H1 (cell line): Measurements from ENCODE around the gene ZNF814. TPM values are rescaled to one million over a fixed set of nuclear protein-coding genes. Genes with fewer than 3 reads are reported as not detected.

Source experiments
- BRCA1 ChIP-seq: IDR thresholded peaks from 2 replicates; pipeline ENCODE4 v1.6.1; 2012; ENCODE audit warnings: low read depth, low read length, improper control_type of control experiment
- HDAC2 ChIP-seq, 2 experiments: fragments of 300-600 bp in 1 of 2; sonication (generic) in 1 of 2; IDR thresholded peaks; 2 replicates each; pipeline ENCODE4 v1.6.1; 2011 to 2012; ENCODE audit warnings: low read depth in 2 of 2, low read length in 2 of 2, mild to moderate bottlenecking in 2 of 2, moderate library complexity in 2 of 2, borderline replicate concordance in 1 of 2, inconsistent platforms in 1 of 2
- KDM5A ChIP-seq: fragments of 200-600 bp; IDR thresholded peaks from 2 replicates; pipeline ENCODE4 v1.7.1; 2012; ENCODE audit warnings: mild to moderate bottlenecking, low read length, inconsistent platforms, mixed read lengths
- POLR2AphosphoS5 ChIP-seq: IDR thresholded peaks from 2 replicates; pipeline ENCODE4 v1.6.1; 2011; ENCODE audit warnings: low read depth, low read length
- RAD21 ChIP-seq, 2 experiments: IDR thresholded peaks in 1 of 2; conservative IDR thresholded peaks in 1 of 2; 2 replicates each; pipeline ENCODE4 v1.6.1; 2011; ENCODE audit warnings: low read depth in 2 of 2, low read length in 2 of 2, improper control_type of control experiment in 1 of 2, inconsistent platforms in 1 of 2, mild to moderate bottlenecking in 1 of 2, moderate library complexity in 1 of 2
- SRF ChIP-seq: IDR thresholded peaks from 2 replicates; pipeline ENCODE4 v1.6.1; 2011; ENCODE audit warnings: mild to moderate bottlenecking, low read depth, low read length, moderate library complexity
- YY1 ChIP-seq: IDR thresholded peaks from 2 replicates; pipeline ENCODE4 v1.6.1; 2011; ENCODE audit warnings: low read depth, mild to moderate bottlenecking, low read length
- polyA plus RNA-seq, 7 experiments: library from polyadenylated mRNA; depleted of rRNA in 3 of 7; stranded (reverse) in 5 of 7; unstranded in 2 of 7; fragments of >200 nt in 5 of 7; fragments of 200-250 nt in 2 of 7; gene quantifications; 1 replicate in 5 of 7; 2 replicates in 1 of 7; 4 replicates in 1 of 7; pipeline versions ENCODE4 v1.2.1 to v1.2.3, GENCODE V29; 2011 to 2013; ENCODE audit warnings: missing spikeins in 2 of 7, mixed read lengths in 2 of 7
- total RNA-seq: library from RNA; stranded (reverse); fragmentation: NEBNext Ultra II Directional; extraction: Animal tissue kit (Norgen Biotek cat#: 25700); gene quantifications from 2 replicates; pipeline ENCODE4 v1.2.1, GENCODE V29; 2021
- TF ChIP-seq, protein P1 (sequence below), 3 experiments: IDR thresholded peaks; 1 replicate in 2 of 3; 2 replicates in 1 of 3; pipeline versions ENCODE4 v1.5.1 to v1.6.1; 2011; ENCODE audit warnings: low read length in 3 of 3, mild to moderate bottlenecking in 3 of 3, inconsistent platforms in 2 of 3, low read depth in 1 of 3, moderate library complexity in 1 of 3; ENCODE audit not compliant: insufficient read depth in 1 of 3; ENCODE audit errors: control extremely low read depth in 1 of 3

Gene ZNF814
- total and polyA plus RNA-seq, 2 of the 8 experiments (the other 6 are each of a cell fraction or from before 2014, with no cell fraction given) = 90.9 to 99.6 TPM

DNA sequence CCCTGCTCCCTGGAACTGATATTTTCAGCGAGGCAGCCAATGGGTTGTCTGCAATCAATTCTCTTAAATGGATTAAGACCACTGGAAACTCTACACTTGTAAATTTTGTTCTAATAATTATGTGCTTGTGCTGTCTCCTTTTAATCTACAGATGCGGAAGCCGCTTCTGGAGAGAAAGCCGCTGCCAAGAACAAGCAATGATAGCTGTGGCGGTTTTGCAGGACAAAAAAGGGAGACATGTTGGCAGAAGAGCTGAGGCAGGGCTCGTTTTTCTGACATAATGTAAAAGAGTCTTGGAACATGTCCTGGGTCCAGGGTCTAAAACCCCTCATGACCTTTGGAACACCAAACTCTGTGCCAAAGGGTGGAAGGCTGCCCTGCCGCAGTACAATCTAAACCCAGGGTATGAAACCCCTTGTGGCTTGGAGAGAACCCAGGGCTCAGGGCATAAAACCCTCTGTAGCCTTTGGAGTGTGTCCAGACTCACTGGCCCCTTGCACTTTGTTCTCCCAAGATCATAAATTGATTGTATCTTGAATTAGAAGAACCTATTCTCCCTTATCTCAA lies 14.9 kb upstream of the ZNF814 start (continued):
- TF ChIP-seq POLR2AphosphoS5 = no peak
- no peak for TF ChIP-seq HDAC2 (IDR thresholded peaks at IDR 0.05; ENCODE audit: borderline replicate concordance in 1 of 2, low read depth in 2 of 2, low read length in 2 of 2)
- no peak for TF ChIP-seq YY1
- no peak for TF ChIP-seq KDM5A
- no peak for TF ChIP-seq RAD21 (IDR thresholded peaks at IDR 0.05 in 1 of 2, conservative IDR thresholded peaks at IDR 0.05 in 1 of 2; ENCODE audit: low read depth in 2 of 2, low read length in 2 of 2)
- no peak for TF ChIP-seq SRF
- TF ChIP-seq, protein P1, sequence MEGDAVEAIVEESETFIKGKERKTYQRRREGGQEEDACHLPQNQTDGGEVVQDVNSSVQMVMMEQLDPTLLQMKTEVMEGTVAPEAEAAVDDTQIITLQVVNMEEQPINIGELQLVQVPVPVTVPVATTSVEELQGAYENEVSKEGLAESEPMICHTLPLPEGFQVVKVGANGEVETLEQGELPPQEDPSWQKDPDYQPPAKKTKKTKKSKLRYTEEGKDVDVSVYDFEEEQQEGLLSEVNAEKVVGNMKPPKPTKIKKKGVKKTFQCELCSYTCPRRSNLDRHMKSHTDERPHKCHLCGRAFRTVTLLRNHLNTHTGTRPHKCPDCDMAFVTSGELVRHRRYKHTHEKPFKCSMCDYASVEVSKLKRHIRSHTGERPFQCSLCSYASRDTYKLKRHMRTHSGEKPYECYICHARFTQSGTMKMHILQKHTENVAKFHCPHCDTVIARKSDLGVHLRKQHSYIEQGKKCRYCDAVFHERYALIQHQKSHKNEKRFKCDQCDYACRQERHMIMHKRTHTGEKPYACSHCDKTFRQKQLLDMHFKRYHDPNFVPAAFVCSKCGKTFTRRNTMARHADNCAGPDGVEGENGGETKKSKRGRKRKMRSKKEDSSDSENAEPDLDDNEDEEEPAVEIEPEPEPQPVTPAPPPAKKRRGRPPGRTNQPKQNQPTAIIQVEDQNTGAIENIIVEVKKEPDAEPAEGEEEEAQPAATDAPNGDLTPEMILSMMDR (IDR thresholded peaks at IDR 0.05; ENCODE audit: control extremely low read depth in 1 of 3, insufficient read depth in 1 of 3, low read depth in 1 of 3, low read length in 3 of 3) = no peak
- no peak for TF ChIP-seq BRCA1
